OCI-LY1 (cell line): Measurements from ENCODE around the gene CBLN4.

Experiments used
- H2AFZ ChIP-seq: fragments of 200-600 bp; sonication (generic), shearing (Covaris generic); 2 replicates; pipeline ENCODE4 v1.6.0; 2014; ENCODE audit warnings: antibody characterized with exemption, mild to moderate bottlenecking, low read length
- H3F3A ChIP-seq: fragments of 200-600 bp; sonication (generic), shearing (Covaris generic); 2 replicates; pipeline ENCODE4 v1.6.0; 2014; ENCODE audit warnings: mild to moderate bottlenecking, antibody characterized with exemption, low read length, moderate library complexity; ENCODE audit not compliant: insufficient read depth
- H3K27ac ChIP-seq: fragments of 200-600 bp; sonication (generic); 2 replicates; pipeline ENCODE4 v1.5.1; 2014; ENCODE audit warnings: low read length, mixed run types, mild to moderate bottlenecking, low read depth; ENCODE audit not compliant: poor library complexity, severe bottlenecking
- H3K27me3 ChIP-seq: fragments of 200-600 bp; sonication (generic); 2 replicates; pipeline ENCODE4 v1.6.0; 2014; ENCODE audit warnings: antibody characterized with exemption, mild to moderate bottlenecking, low read length, moderate library complexity; ENCODE audit not compliant: insufficient read depth
- H3K36me3 ChIP-seq: fragments of 200-600 bp; sonication (generic); 2 replicates; pipeline ENCODE4 v1.6.1; 2014; ENCODE audit warnings: mild to moderate bottlenecking, antibody characterized with exemption, low read length, moderate library complexity, mixed read lengths; ENCODE audit not compliant: insufficient read depth
- H3K4me1 ChIP-seq: fragments of 200-600 bp; sonication (generic); 2 replicates; pipeline ENCODE4 v1.5.1; 2014; ENCODE audit warnings: mild to moderate bottlenecking, low read length, moderate library complexity; ENCODE audit not compliant: insufficient read depth, severe bottlenecking
- H3K4me2 ChIP-seq: fragments of 200-600 bp; sonication (generic), shearing (Covaris generic); 2 replicates; pipeline ENCODE4 v1.6.1; 2014; ENCODE audit warnings: low read length
- H3K4me3 ChIP-seq: fragments of 200-600 bp; sonication (generic); 2 replicates; pipeline ENCODE4 v1.5.1; 2014; ENCODE audit warnings: low read length, low read depth, mild to moderate bottlenecking, mixed read lengths; ENCODE audit not compliant: poor library complexity, severe bottlenecking
- H3K79me2 ChIP-seq: fragments of 200-600 bp; shearing (Covaris generic); 2 replicates; pipeline ENCODE4 v1.6.1; 2016; ENCODE audit warnings: mixed run types, low read length, mixed read lengths; ENCODE audit not compliant: insufficient read depth
- H3K9ac ChIP-seq: fragments of 200-600 bp; sonication (generic), shearing (Covaris generic); 2 replicates; pipeline ENCODE4 v1.6.1; 2014; ENCODE audit warnings: mild to moderate bottlenecking, low read length, mixed read lengths
- H3K9me2 ChIP-seq: fragments of 200-600 bp; sonication (generic), shearing (Covaris generic); 2 replicates; pipeline ENCODE4 v1.6.1; 2014; ENCODE audit warnings: low read depth, mild to moderate bottlenecking, low read length, mixed read lengths
- H3K9me3 ChIP-seq: fragments of 200-600 bp; shearing (Covaris generic); 2 replicates; pipeline ENCODE4 v1.6.1; 2014; ENCODE audit warnings: low read length, mixed read lengths
- H4K20me1 ChIP-seq: fragments of 200-600 bp; sonication (generic), shearing (Covaris generic); 2 replicates; pipeline ENCODE4 v1.6.0; 2016; ENCODE audit warnings: mild to moderate bottlenecking, low read length; ENCODE audit not compliant: insufficient read depth
- CTCF ChIP-seq: fragments of 200-600 bp; sonication (generic), shearing (Covaris generic); IDR thresholded peaks from 2 replicates; pipeline ENCODE4 v1.5.1; 2017; ENCODE audit warnings: mild to moderate bottlenecking, antibody characterized with exemption, low read length, moderate library complexity, mixed read lengths
- EZH2 ChIP-seq: fragments of 200-600 bp; sonication (generic), shearing (Covaris generic); IDR thresholded peaks from 2 replicates; pipeline ENCODE4 v1.8.0; 2017; ENCODE audit warnings: borderline replicate concordance, mixed run types, mild to moderate bottlenecking, antibody characterized with exemption, low read length, moderate library complexity, mixed read lengths

CBLN4 gene

GRCh38 chr20:56018716-56019115 lies 13.4 kb upstream of the CBLN4 start:
- no peaks in the 10 kb centered on the region for H3K36me3 ChIP-seq
- H3K4me2 ChIP-seq: no peak overlapping the region
- H3K9ac ChIP-seq: no peak overlapping the region
- no peak overlapping the region for H2AFZ ChIP-seq
- no peak overlapping the region for H3K4me3 ChIP-seq
- H3K4me1 ChIP-seq: no peaks in the 10 kb centered on the region
- no peaks in the 10 kb centered on the region for H3K79me2 ChIP-seq
- H3K9me3 ChIP-seq: no peaks in the 10 kb centered on the region
- no peaks in the 10 kb centered on the region for H3K27me3 ChIP-seq
- H3F3A ChIP-seq: no peaks in the 10 kb centered on the region
- H4K20me1 ChIP-seq: no peaks in the 10 kb centered on the region
- H3K9me2 ChIP-seq: no peaks in the 10 kb centered on the region
- no peak overlapping the region for H3K27ac ChIP-seq
- no peak for TF ChIP-seq CTCF
- TF ChIP-seq EZH2: no peak

GRCh38 chr20:56018194-56018593 lies 12.9 kb upstream of the CBLN4 start:
- no peak overlapping the region for H3K27ac ChIP-seq

GRCh38 chr20:56017560-56017959 lies 12.2 kb upstream of the CBLN4 start:
- no peak overlapping the region for H3K9ac ChIP-seq

More at GRCh38 chr20:56018194-56018593, 12.9 kb upstream of the CBLN4 start:
- no peak overlapping the region for H3K4me2 ChIP-seq
- no peaks in the 10 kb centered on the region for H4K20me1 ChIP-seq
- H3K79me2 ChIP-seq: no peaks in the 10 kb centered on the region
- no peak overlapping the region for H3K4me3 ChIP-seq
- H2AFZ ChIP-seq: no peak overlapping the region
- no peaks in the 10 kb centered on the region for H3K9me2 ChIP-seq
- H3K9me3 ChIP-seq: no peaks in the 10 kb centered on the region
- no peaks in the 10 kb centered on the region for H3K4me1 ChIP-seq
- no peaks in the 10 kb centered on the region for H3F3A ChIP-seq
- H3K27me3 ChIP-seq: no peaks in the 10 kb centered on the region
- H3K9ac ChIP-seq: no peak overlapping the region
- H3K36me3 ChIP-seq: no peaks in the 10 kb centered on the region
- no peak for TF ChIP-seq EZH2
- no peak for TF ChIP-seq CTCF

More at GRCh38 chr20:56017560-56017959, 12.2 kb upstream of the CBLN4 start:
- H2AFZ ChIP-seq: no peak overlapping the region
- H3K36me3 ChIP-seq: no peaks in the 10 kb centered on the region
- H3F3A ChIP-seq: no peaks in the 10 kb centered on the region
- no peak overlapping the region for H3K4me3 ChIP-seq
- no peaks in the 10 kb centered on the region for H3K9me2 ChIP-seq
- H3K4me2 ChIP-seq: no peak overlapping the region
- no peaks in the 10 kb centered on the region for H3K9me3 ChIP-seq
- H3K27ac ChIP-seq: no peak overlapping the region
- no peaks in the 10 kb centered on the region for H3K79me2 ChIP-seq
- no peaks in the 10 kb centered on the region for H4K20me1 ChIP-seq
- no peaks in the 10 kb centered on the region for H3K4me1 ChIP-seq
- H3K27me3 ChIP-seq: no peaks in the 10 kb centered on the region
- TF ChIP-seq EZH2 (no peak), CTCF (no peak)
